GM19351 (cell line): ENCODE results near the gene GABRR3.

Experiments
- ATAC-seq: cut with Tn5 transposase; IDR thresholded peaks from one replicate; pipeline ENCODE4 v1.9.1; 2021; ENCODE audit warnings: mild to moderate bottlenecking, moderate library complexity; ENCODE audit not compliant: unreplicated experiment

The GABRR3 gene

GRCh38 chr3:98035208-98035607, at the start of gene GABRR3:
Gene GABRR3 (minus strand): TSS chr3:98035315. CDS start chr3:98034987, 328 bp downstream.
- no peak for ATAC-seq

DNA sequence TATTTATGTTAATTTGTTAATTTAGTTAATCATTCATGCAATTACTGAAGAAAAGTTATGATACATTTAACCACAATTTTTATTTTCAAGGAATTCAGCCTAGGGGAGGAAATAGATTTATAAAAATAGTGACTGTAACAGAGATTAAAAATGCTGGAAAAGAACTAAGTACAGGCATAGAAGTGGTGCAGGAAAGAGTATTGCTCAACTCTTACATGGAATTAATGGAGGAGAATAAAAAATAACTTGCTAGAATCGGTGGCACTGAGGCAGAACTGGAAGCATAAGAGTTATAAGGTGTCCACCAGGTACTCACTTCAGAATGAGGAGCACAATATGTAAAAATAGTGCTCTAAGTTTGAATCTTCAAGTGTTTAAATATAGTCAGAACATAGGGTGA, 38.4 kb upstream of the GABRR3 start:
- no peak for ATAC-seq

DNA sequence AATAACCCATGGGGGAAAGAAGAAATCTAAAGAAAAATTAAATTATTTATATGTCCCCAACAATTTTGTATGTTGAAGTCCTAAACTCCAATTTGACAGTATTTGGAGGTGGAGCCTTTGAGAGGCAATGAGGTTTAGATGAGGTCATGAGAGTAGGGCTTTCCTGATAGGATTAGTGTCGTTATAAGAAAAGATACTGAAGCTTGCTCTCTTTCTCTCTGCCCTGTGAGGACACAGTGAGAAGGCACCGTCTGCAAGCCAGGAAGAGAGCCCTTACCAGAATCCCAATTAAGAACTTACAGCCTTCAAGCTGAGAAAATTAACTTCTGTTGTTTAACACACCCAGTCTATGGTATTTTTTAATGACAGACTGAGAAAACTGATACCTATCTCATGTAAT, 35.7 kb upstream of the GABRR3 start:
- ATAC-seq, result no peak

GRCh38 chr3:98068824-98069223, 33.7 kb upstream of the GABRR3 start:
- no peak for ATAC-seq

- ATAC-seq, result no peak
Measured at GRCh38 chr3:98058244-98058960, 23.3 kb upstream of the GABRR3 start.

- no peak for ATAC-seq
Measured at GRCh38 chr3:98057631-98058030, 22.5 kb upstream of the GABRR3 start.

- no peak for ATAC-seq
Measured at GRCh38 chr3:98056035-98056434, 20.9 kb upstream of the GABRR3 start.

DNA sequence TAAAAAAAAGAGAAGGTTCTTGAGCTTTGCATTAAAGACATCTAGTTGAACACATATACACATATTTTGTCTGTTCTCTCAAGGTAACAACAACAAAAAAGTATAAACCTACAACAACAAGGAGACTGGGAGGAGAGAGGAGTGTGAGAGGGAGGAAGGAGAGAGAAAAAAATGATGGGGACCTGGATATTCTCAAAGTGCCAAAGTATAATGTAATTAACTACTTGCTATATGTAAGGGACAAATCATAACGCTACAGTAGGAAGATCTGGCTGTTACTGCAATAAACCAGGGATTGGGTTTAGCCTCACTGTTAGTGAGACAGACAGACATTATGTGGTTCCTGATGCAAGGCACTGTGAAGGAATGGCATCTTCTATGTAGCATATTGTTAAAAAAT, 14.2 kb upstream of the GABRR3 start:
- ATAC-seq, result no peak

DNA sequence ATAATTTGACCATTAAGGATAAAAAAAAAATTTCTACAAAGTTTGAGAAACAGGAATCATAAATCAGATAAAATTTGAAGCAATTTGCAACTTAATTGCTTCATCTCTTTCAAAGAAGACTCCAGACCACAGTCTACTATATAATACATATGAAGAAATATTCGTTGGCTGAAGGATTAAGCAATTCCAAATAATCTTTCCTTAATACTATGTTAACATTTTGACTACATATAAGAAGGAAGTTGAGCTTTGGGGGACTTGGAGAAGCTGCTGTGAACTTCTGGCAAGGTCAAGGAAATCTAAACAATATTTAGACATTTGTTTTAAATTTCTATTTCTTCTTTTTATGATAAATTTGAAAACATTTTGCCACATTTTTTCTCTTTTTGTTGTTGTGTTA, 13.5 kb upstream of the GABRR3 start:
- no peak for ATAC-seq

DNA sequence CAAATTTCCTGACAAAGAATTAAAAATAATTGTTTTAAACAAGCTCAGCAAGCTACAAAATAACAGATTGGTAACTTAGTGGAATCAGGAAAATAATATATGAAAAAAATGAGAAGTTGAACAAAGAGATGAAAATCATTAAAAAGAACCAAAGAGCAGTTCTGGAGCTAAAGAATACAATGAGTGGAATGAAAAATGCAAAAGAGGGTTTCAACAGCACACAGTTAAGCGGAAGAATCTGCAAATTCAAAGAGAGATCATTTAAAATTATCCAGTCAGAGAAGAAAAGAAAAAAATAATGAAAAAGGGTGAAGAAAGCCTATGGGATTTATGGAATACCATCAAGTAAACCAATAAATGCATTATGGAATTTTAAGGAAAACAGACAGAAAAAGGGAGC, 6.2 kb upstream of the GABRR3 start:
- ATAC-seq, result no peak

- peak; percentile 94 for ATAC-seq
Measured at GRCh38 chr3:98039322-98040024, 4.4 kb upstream of the GABRR3 start.

DNA sequence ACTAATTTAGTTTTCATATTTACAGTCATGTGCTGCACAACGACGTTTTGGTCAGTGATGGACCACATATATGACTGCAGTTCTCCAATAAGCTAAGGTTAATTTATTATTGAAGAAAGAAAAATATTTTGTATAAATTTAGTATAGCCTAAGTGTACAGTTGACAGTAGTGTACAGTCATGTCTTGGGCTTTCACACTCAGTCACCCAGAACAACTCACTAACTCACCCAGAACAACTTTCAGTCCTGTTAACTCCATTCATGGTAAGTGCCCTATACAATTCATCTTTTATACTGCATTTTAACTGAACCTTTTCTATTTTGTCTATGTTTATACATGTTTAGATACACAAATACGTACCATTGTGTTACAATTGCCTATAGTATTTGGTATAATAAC, 3.8 kb upstream of the GABRR3 start:
- no peak for ATAC-seq

DNA sequence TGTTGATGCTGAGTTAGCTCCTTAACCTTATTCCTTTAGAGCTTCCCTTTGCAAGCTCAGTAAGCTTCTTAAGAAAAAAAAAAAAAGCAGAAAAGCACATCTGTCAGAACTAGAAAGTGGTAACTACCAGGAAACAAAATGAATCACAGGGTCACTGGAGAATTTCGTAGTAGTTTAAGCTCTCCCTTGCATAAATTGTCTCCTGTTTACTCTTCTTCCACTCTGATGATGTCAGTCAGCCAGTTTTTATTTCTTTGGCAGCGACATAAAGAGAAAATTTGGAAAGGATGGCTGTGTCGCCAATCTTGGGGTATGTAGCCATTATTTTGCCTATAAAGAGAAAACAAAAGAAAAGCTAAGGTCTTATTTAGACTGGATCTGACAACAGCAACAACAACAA, 3.2 kb upstream of the GABRR3 start:
- no peak for ATAC-seq

- ATAC-seq, result no peak
Measured at GRCh38 chr3:98034486-98034885, 629 bp downstream of the GABRR3 start.

DNA sequence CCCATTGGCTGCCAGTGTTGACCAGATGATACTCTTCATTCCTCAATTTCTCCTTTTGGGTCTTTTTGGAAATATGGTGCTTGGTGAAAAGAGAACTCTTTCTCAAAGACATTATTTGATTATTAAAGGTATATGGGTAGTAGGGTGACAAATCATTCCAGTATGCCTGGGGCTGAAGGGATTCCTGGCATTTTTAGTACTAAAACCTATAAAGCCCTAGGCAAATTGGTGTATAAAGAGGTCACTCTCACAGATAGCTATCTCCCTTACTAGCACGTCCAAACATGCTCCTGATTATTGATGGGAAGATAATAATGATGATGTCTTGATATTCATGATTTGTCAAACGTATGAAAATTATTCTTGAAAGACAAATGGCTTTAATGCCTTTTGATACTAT, 1.1 kb downstream of the GABRR3 start:
- ATAC-seq, result no peak

DNA sequence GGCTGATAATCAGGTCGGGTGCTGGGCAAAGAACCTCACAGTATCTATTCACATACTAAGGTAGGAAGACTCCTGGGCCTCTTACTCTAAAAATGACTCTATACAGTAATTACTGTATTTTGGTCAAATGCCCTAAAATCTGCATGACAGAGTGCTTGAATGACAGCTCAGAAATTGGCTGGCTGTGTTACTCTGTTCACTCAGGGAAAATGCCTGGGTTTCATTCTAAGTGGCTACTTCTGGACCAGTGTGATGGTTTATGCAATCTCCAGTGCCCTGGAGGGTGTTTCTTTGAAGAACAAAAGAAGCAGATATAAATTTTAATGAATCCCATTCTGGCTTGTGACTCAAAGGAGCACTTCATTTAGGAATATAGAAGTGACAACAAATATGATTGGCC, 2.2 kb downstream of the GABRR3 start:
- ATAC-seq, result no peak

GRCh38 chr3:98032265-98032664, 2.9 kb downstream of the GABRR3 start:
- ATAC-seq, result no peak

GRCh38 chr3:98029083-98029482, 6.0 kb downstream of the GABRR3 start:
- no peak for ATAC-seq

- ATAC-seq, result no peak
Measured at GRCh38 chr3:98027085-98027446, 8.0 kb downstream of the GABRR3 start.

DNA sequence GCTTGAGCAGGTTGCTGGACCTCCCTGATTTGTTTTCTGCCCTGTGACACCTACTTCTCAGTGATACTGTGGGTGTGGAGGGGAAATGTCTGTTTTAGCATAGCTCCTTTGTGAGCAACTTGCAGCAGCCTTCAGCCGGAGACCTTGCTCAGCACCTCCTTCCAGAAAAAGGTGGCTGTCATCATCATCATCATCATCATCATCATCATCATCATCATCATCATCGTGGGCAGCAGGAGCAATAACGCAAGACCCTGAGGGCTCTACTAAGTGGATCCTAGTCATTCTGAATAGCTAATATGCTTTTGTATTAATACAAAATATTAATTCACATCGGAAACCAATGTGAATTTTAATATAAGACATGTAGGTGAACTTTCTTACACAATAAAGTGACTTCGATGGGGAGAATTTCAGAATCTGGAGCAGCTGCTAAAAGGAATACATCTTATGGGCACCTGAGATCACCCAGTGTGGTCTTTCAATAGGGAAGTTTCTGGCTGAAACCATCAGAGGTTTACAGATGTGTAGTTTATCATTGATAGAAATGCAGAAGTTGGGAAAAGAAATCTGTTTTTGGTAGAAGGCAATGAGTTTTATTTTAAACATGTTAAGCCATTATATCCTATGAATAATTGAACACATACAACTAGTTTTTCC, 8.6 kb downstream of the GABRR3 start:
- no peak for ATAC-seq

- no peak for ATAC-seq
Measured at GRCh38 chr3:98025392-98025945, 9.6 kb downstream of the GABRR3 start.
